ENCODE data around the gene NEDD4L. TPM values are rescaled to one million over a fixed set of nuclear protein-coding genes. Genes with fewer than 3 reads are reported as not detected.

NEDD4L gene
- total RNA-seq, 2 experiments from 2014 or later, result 3.2 to 3.3 TPM

DNA sequence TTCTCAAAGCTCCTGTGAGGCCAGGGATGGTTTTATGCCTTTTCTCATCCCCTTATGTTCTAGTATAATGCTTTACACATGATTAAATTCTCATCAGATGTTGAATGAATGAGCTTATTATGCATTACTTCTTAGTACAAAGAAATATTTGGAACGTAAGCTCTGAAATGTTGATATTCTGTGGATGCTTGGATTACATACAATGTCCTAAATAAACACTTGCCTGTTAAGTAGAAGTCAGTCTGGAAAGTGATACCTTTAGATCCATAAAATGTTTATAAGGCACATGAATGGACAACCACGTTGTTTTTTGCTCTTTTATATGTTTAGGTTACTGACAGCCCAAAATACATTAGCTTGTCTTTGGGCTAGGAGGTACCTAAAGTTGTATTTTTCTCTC lies 248.6 kb downstream of the NEDD4L start:
- CTCF ChIA-PET (ENCODE audit: unreplicated experiment), result no interaction called here

DNA sequence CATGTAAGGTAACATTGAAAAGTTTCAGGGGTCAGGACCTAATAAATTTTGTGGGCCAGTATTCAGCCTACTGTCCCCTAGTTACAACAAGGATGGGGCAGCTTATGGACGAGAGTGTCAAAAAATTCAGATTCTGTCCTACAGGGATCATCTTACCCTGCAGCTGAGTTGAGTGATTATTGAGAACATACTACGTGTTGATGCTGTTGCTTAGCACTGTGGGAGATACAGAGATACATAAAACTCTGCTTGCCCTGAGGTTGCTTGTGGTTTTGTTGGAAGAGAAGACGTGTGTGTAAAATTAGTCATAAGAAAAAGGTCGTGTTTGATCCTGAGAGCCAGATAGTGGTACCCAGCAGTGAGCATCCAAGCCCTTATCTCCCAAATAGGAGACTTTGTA lies 253.2 kb downstream of the NEDD4L start:
- H3K36me3 ChIP-seq (ENCODE audit: insufficient read depth, low read length), result no peaks in the 10 kb centered on the region
- TF ChIP-seq EZH2phosphoT487 (IDR thresholded peaks at IDR 0.05; ENCODE audit: borderline replicate concordance, low read depth, low read length), result no peak
- TF ChIP-seq, protein P1, sequence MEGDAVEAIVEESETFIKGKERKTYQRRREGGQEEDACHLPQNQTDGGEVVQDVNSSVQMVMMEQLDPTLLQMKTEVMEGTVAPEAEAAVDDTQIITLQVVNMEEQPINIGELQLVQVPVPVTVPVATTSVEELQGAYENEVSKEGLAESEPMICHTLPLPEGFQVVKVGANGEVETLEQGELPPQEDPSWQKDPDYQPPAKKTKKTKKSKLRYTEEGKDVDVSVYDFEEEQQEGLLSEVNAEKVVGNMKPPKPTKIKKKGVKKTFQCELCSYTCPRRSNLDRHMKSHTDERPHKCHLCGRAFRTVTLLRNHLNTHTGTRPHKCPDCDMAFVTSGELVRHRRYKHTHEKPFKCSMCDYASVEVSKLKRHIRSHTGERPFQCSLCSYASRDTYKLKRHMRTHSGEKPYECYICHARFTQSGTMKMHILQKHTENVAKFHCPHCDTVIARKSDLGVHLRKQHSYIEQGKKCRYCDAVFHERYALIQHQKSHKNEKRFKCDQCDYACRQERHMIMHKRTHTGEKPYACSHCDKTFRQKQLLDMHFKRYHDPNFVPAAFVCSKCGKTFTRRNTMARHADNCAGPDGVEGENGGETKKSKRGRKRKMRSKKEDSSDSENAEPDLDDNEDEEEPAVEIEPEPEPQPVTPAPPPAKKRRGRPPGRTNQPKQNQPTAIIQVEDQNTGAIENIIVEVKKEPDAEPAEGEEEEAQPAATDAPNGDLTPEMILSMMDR (conservative IDR thresholded peaks at IDR 0.05; ENCODE audit: low read length), result no peak
- no peak overlapping the region for H3K4me3 ChIP-seq (ENCODE audit: low read depth, low read length, poor library complexity, severe bottlenecking)
- intact Hi-C loops (cut with micrococcal nuclease; ENCODE audit: unreplicated experiment), result no loop called here
- H3K9me2 ChIP-seq (ENCODE audit: insufficient read depth, low read length), result no peaks in the 10 kb centered on the region
- no TSS peak for BruUV-seq (replicated peaks)
- H3K4me1 ChIP-seq (ENCODE audit: insufficient read depth, low read length, poor library complexity, severe bottlenecking), result no peaks in the 10 kb centered on the region
- no peak overlapping the region for H3K4me2 ChIP-seq (ENCODE audit: low read length)
- DNase-seq (ENCODE audit: low spot score), result no peak
- H3K79me2 ChIP-seq (ENCODE audit: insufficient read depth, low read depth, low read length), result no peaks in the 10 kb centered on the region
- H3K9me3 ChIP-seq (ENCODE audit: low read length), result no peaks in the 10 kb centered on the region
- no peak overlapping the region for H2AFZ ChIP-seq (ENCODE audit: low read length)
- no peak overlapping the region for H3K27ac ChIP-seq (ENCODE audit: low read depth, low read length, poor library complexity, severe bottlenecking)
- POLR2A ChIA-PET, result no interaction called here
- H4K20me1 ChIP-seq (ENCODE audit: insufficient read depth, low read length), result no peaks in the 10 kb centered on the region
- CTCF ChIA-PET (ENCODE audit: unreplicated experiment), result no interaction called here

More for the DNA sequence above, 248.6 kb downstream of the NEDD4L start:
- no peak overlapping the region for H2AFZ ChIP-seq (ENCODE audit: low read length)
- no peak overlapping the region for H3K4me2 ChIP-seq (ENCODE audit: low read length)
- no peaks in the 10 kb centered on the region for H3K9me3 ChIP-seq (ENCODE audit: low read length)
- no peak overlapping the region for H3K4me3 ChIP-seq (ENCODE audit: low read depth, low read length, poor library complexity, severe bottlenecking)
- no peaks in the 10 kb centered on the region for H3K9me2 ChIP-seq (ENCODE audit: insufficient read depth, low read length)
- no peaks in the 10 kb centered on the region for H3K79me2 ChIP-seq (ENCODE audit: insufficient read depth, low read depth, low read length)
- no TSS peak for BruUV-seq (replicated peaks)
- no peak for DNase-seq (ENCODE audit: low spot score)
- intact Hi-C loops (cut with micrococcal nuclease; ENCODE audit: unreplicated experiment), result no loop called here
- H3K27ac ChIP-seq (ENCODE audit: low read depth, low read length, poor library complexity, severe bottlenecking), result no peak overlapping the region
- no peaks in the 10 kb centered on the region for H3K4me1 ChIP-seq (ENCODE audit: insufficient read depth, low read length, poor library complexity, severe bottlenecking)
- TF ChIP-seq, protein P1 (conservative IDR thresholded peaks at IDR 0.05; ENCODE audit: low read length), result no peak
- no peak for TF ChIP-seq EZH2phosphoT487 (IDR thresholded peaks at IDR 0.05; ENCODE audit: borderline replicate concordance, low read depth, low read length)
- H4K20me1 ChIP-seq (ENCODE audit: insufficient read depth, low read length), result no peaks in the 10 kb centered on the region
- POLR2A ChIA-PET, result no interaction called here
- H3K36me3 ChIP-seq (ENCODE audit: insufficient read depth, low read length), result no peaks in the 10 kb centered on the region

DNA sequence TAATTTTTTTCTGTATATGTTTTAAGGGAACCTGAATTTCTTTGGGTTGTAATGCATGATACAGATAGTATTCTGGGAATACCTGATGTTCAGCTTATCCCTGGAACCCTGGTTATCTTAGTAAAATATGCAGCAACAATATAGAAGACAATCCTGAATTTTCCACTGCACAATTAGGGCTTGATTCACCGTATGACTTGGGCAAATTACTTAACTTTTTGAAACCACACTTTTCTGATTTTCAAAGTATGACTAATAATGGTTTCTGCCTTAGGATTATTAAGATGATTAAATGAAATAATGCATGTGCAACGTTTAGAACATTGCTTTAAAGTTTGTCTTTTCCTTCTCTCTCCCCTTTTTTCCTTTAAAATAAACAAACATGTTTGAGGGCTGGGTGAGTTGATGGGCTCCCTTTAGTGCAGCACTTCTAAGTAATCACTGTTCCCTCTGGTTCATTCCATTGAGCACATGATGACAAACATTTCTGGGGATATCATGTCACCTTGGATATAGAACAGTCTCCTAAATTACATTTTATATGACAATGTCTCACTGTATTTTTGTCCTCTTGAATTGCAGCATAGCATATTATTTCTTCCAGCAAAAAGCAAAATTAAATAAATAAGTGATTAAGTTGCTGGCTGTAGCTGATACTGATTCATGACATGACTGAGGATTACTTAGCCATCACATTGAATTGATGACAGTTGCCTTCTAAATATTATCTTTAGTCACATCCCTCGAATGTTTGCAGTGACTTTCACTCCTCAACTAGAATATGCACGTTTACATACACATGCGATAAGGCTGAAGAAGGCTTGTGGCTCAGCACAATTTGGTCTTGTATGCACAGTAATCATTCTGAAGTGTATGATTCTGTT lies 254.5 kb downstream of the NEDD4L start:
- BruUV-seq (replicated peaks), result no TSS peak
- no peaks in the 10 kb centered on the region for H4K20me1 ChIP-seq (ENCODE audit: insufficient read depth, low read length)
- no peaks in the 10 kb centered on the region for H3K79me2 ChIP-seq (ENCODE audit: insufficient read depth, low read depth, low read length)
- no peak overlapping the region for H3K4me3 ChIP-seq (ENCODE audit: low read depth, low read length, poor library complexity, severe bottlenecking)
- H3K9me3 ChIP-seq (ENCODE audit: low read length), result no peaks in the 10 kb centered on the region
- no peaks in the 10 kb centered on the region for H3K4me1 ChIP-seq (ENCODE audit: insufficient read depth, low read length, poor library complexity, severe bottlenecking)
- ChIA-PET POLR2A (no interaction called here), CTCF (ENCODE audit: unreplicated experiment) (no interaction called here)
- H3K4me2 ChIP-seq (ENCODE audit: low read length), result no peak overlapping the region
- intact Hi-C loops (cut with micrococcal nuclease; ENCODE audit: unreplicated experiment), result no loop called here
- no peaks in the 10 kb centered on the region for H3K36me3 ChIP-seq (ENCODE audit: insufficient read depth, low read length)
- no peak for DNase-seq (ENCODE audit: low spot score)
- no peaks in the 10 kb centered on the region for H3K9me2 ChIP-seq (ENCODE audit: insufficient read depth, low read length)
- H2AFZ ChIP-seq (ENCODE audit: low read length), result no peak overlapping the region
- H3K27ac ChIP-seq (ENCODE audit: low read depth, low read length, poor library complexity, severe bottlenecking), result no peak overlapping the region
- TF ChIP-seq, protein P1 (conservative IDR thresholded peaks at IDR 0.05; ENCODE audit: low read length), result no peak
- no peak for TF ChIP-seq EZH2phosphoT487 (IDR thresholded peaks at IDR 0.05; ENCODE audit: borderline replicate concordance, low read depth, low read length)

Data from OCI-LY7 (cell line).